Memory B cell (primary cell): ENCODE data around the gene HSPH1.
"Not testable (repeated sequence)": the region's sequence is repeated elsewhere in the genome, so short reads cannot be mapped to it uniquely, and the experiment has no call there.

Source experiments
- ATAC-seq: fragments of 150-1000 bp; cut with Tn5 transposase; 2 replicates; pipeline ENCODE4 v1.10.0; 2021; ENCODE audit warnings: low read depth, mild to moderate bottlenecking, moderate library complexity
- DNase-seq, 2 donors: peaks; one replicate each; pipeline ENCODE4 v3.0.0; 2022; ENCODE audit warnings: low spot score in 2 of 2
- H3K27ac Mint-ChIP-seq: one replicate; pipeline ENCODE4 v1.8.0; 2022; ENCODE audit warnings: mild to moderate bottlenecking, moderate library complexity, mixed read lengths
- H3K27me3 Mint-ChIP-seq: one replicate; pipeline ENCODE4 v1.8.0; 2022; ENCODE audit warnings: mixed read lengths
- H3K36me3 Mint-ChIP-seq: one replicate; pipeline ENCODE4 v1.8.0; 2022; ENCODE audit warnings: mild to moderate bottlenecking, mixed read lengths
- H3K4me1 Mint-ChIP-seq: one replicate; pipeline ENCODE4 v1.8.0; 2022; ENCODE audit warnings: mixed read lengths
- H3K4me3 Mint-ChIP-seq: one replicate; pipeline ENCODE4 v1.8.0; 2022; ENCODE audit warnings: mild to moderate bottlenecking, moderate library complexity, mixed read lengths
- H3K9me3 Mint-ChIP-seq: one replicate; pipeline ENCODE4 v1.8.0; 2022; ENCODE audit warnings: mixed read lengths

HSPH1 gene

DNA sequence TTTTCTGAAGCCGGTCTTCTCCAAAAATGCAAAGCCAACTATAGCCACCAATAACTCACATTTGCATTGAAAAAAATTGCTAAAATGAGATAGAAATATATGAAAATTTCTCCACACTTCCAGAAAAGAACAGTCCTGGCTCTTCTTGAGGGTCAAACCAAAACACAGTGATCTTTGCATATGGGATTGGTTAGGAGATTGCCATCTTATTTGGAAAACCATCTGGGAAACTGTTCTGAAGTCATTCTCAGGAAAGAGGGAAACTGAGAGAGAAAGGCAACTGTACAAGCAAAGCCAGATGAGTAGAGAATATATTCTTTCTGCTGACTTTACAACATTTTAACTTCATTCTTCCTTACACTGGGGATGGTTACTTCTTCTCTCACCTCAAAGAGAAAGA lies 54.6 kb downstream of the HSPH1 start:
- Mint-ChIP-seq H3K4me1 (no peaks in the 10 kb centered on the region), H3K36me3 (no peaks in the 10 kb centered on the region), H3K4me3 (no peak overlapping the region), H3K9me3 (no peaks in the 10 kb centered on the region), H3K27ac (no peak overlapping the region), H3K27me3 (peaks cover 8% of the 10 kb centered on the region)
- ATAC-seq = no peak
- no peak for DNase-seq

- no peaks in the 10 kb centered on the region for H3K9me3 Mint-ChIP-seq
- DNase-seq (no peak), ATAC-seq (no peak)
- H3K4me1 Mint-ChIP-seq = no peaks in the 10 kb centered on the region
- peaks cover 11% of the 10 kb centered on the region for H3K27me3 Mint-ChIP-seq
- no peaks in the 10 kb centered on the region for H3K36me3 Mint-ChIP-seq
- H3K27ac Mint-ChIP-seq = no peak overlapping the region
- no peak overlapping the region for H3K4me3 Mint-ChIP-seq
Observed at GRCh38 chr13:31105856-31106255, 55.8 kb downstream of the HSPH1 start.

GRCh38 chr13:31105020-31105795 lies 56.5 kb downstream of the HSPH1 start:
- DNase-seq = no peak
- H3K9me3 Mint-ChIP-seq = no peaks in the 10 kb centered on the region
- H3K4me1 Mint-ChIP-seq = no peaks in the 10 kb centered on the region
- no peak overlapping the region for H3K27ac Mint-ChIP-seq
- no peak overlapping the region for H3K4me3 Mint-ChIP-seq
- H3K27me3 Mint-ChIP-seq = peaks cover 12% of the 10 kb centered on the region
- no peak for ATAC-seq
- no peaks in the 10 kb centered on the region for H3K36me3 Mint-ChIP-seq

DNA sequence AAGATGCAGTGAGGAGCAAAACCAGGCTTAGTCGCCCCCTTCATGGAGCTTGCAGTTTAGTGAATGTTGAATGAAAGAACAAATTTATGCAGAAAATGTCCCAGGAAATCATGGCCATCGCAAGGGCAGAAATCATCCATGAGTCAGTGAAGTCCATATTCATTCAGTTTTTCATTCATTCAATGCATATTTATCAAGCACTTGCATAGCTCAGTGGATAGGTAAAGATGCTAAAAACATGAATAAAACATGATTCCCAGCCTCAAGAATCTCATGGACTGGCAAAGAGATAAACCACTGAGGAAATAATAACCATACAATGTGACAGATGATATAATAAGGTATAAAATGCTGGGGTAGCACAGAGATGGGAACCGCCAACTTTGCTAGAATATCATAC lies 58.8 kb downstream of the HSPH1 start:
- ATAC-seq = no peak
- Mint-ChIP-seq H3K9me3 (no peaks in the 10 kb centered on the region), H3K27ac (no peak overlapping the region), H3K36me3 (no peaks in the 10 kb centered on the region), H3K4me1 (no peaks in the 10 kb centered on the region), H3K27me3 (peaks cover 13% of the 10 kb centered on the region), H3K4me3 (no peak overlapping the region)
- no peak for DNase-seq

DNA sequence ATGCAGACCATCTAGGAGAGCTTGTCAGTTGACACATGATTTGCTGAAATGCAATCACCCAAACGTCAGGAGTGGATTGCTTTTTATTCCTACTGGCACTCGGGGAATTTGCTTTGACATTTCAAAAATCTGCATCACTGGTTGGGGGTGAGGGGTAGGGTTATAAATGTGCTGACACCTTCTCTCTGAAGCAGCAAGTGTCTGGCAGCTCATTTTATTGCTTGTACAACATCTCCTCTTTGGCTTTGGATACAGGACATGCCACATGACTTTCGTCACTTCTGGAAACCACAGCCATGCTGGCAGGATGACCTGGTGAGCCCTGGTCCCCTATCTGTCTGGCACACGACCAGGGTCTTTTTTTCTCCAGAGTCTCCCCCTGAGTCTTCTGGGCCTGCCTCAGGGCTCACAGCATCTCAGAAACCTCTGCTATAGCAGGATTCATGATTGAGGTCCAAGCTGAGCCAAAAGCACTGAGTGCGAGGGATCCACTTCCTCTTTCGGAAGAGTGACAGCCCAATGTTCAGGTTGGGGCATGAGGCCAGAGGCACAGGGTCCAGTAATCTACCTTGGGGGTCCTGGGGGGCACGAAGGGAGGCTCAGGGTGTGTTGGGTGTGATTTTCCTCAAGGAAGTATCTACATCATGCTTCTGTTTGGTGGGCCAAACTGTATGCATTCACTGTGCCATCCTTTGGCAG lies 60.1 kb downstream of the HSPH1 start:
- no peak for DNase-seq
- no peaks in the 10 kb centered on the region for H3K9me3 Mint-ChIP-seq
- no peak overlapping the region for H3K4me3 Mint-ChIP-seq
- no peaks in the 10 kb centered on the region for H3K36me3 Mint-ChIP-seq
- H3K4me1 Mint-ChIP-seq = no peaks in the 10 kb centered on the region
- H3K27ac Mint-ChIP-seq = no peak overlapping the region
- no peak for ATAC-seq
- H3K27me3 Mint-ChIP-seq = peaks cover 21% of the 10 kb centered on the region

DNA sequence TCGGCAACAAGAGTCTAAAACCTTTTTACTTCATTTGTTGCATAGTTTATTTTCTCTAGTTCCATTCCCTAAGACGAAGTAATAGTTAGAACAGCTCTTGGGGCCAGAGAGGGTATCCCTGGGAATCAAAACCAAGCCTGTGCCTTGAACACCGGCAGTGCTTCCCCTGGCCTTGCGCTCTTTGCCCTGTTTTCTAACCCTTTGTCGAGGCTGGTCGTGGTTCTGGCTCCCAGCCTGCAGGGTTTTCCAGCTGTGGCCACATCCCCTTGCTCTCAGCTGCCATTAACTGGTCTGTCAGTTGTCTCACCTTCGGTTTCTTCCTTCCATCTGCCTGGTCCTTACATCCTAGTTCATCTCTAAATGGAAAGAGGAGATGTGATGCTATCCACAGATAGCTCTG lies 61.0 kb downstream of the HSPH1 start:
- no peak overlapping the region for H3K4me3 Mint-ChIP-seq
- H3K9me3 Mint-ChIP-seq = no peaks in the 10 kb centered on the region
- peaks cover 21% of the 10 kb centered on the region for H3K27me3 Mint-ChIP-seq
- no peaks in the 10 kb centered on the region for H3K4me1 Mint-ChIP-seq
- no peak overlapping the region for H3K27ac Mint-ChIP-seq
- no peak for DNase-seq
- no peak for ATAC-seq
- H3K36me3 Mint-ChIP-seq = no peaks in the 10 kb centered on the region

GRCh38 chr13:31097911-31098434 lies 63.7 kb downstream of the HSPH1 start:
- peaks cover 23% of the 10 kb centered on the region for H3K27me3 Mint-ChIP-seq
- H3K9me3 Mint-ChIP-seq, DNase-seq: not testable (repeated sequence)

DNA sequence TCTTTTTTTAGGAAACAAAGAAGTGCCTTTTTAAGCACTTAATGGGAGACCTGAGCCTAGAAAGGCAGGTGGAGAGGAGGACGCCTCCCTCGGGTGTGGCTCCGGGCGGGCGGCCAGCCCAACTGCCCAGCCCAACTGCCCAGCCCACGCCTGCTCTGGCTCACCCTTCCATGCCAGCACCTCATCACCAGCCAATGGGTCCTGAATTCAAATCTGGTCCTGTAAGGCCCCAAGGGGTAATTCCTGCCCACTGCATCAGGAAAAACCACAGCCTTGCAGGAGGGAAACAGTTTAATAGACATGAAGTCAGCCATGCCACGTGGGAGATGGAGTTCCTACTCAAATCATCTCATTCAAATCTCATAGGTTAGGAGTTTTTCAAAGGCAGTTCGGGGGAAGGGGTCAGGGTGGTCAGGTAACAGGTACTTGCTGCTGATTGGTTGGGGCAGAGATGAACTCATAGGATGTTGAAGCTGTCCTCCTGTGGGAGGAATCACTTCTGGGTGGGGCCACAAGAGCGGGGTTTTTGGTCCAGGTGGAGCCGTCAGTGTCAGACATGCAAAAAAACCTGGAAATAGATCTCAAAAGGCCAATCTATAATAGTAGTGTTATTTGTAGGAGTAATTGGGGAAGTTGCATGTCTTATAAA lies 64.9 kb downstream of the HSPH1 start:
- H3K27ac Mint-ChIP-seq = no peak overlapping the region
- no peaks in the 10 kb centered on the region for H3K4me1 Mint-ChIP-seq
- H3K36me3 Mint-ChIP-seq = no peaks in the 10 kb centered on the region
- no peaks in the 10 kb centered on the region for H3K9me3 Mint-ChIP-seq
- DNase-seq = no peak
- no peak for ATAC-seq
- peaks cover 24% of the 10 kb centered on the region for H3K27me3 Mint-ChIP-seq
- H3K4me3 Mint-ChIP-seq = no peak overlapping the region

More at GRCh38 chr13:31097911-31098434, 63.7 kb downstream of the HSPH1 start:
- H3K27ac Mint-ChIP-seq, H3K36me3 Mint-ChIP-seq, H3K4me1 Mint-ChIP-seq, ATAC-seq, H3K4me3 Mint-ChIP-seq: not testable (repeated sequence)

DNA sequence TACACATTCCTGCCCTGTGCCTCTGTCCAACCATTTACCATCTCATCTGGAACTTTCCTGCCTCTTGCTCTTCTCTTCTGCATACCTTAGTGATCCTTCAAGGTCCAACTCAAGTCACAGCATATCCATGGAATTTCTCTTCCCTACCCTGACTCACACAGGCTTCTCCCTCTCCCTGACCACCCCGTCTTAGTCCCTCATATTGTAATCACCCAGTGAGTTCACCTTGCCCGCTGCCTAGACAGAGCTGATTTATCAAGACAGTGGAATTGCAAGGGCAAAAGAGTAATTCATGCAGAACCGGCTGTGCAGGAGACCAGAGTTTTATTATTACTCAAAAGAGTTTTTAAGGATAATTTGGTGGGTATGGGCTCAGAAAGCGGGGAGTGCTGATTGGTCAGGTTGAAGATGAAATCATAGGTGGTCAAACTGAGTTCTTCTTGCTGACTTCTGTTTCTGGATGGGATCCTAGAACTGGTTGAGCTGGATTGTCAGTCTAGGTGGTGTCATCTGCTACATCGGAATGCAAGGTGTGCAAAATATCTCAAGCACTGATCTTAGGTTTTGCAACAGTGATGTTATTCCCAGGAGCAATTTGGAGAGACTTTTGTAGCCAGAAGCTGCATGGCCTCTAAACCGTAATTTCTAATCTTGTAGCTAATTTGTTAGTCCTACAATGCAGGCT lies 67.2 kb downstream of the HSPH1 start:
- DNase-seq = no peak
- ATAC-seq = no peak

DNA sequence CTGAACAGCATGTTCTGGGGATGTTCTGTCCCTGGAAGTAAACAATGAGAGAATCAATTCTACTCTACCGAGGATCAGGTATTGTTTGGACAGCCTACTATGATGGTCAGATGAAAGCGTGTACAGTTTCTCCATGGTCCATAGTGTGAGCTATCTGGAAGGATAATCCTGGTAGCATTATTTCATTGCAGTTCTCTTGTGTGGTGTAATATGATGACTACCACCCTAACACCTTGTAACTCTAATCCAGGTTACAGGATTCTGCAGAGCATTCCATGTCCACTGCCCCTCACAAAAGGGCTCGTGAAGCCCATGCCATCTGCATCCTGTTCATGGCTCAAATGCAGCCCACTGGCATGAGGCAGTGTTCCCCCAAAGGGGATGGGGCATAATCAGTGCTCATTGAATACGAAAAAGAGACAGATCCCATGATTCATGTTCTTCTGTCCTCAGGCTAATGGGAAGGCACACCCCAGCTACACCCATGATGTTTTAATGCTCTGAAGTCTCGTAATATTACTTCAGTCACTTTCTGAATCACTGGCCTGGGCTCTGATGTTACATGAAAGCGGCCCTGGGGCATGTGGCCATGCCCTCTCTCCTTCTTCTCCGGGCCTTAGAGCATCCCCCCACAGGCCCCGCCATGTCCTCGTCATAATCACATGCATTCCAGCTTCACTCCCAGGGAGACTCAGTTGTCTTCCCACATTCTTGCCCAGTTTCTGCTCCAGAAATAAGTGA lies 68.4 kb downstream of the HSPH1 start:
- no peak overlapping the region for H3K4me3 Mint-ChIP-seq
- H3K27ac Mint-ChIP-seq = no peak overlapping the region

More for the DNA sequence above, 67.2 kb downstream of the HSPH1 start:
- Mint-ChIP-seq H3K9me3 (no peaks in the 10 kb centered on the region), H3K27ac (no peak overlapping the region), H3K36me3 (no peaks in the 10 kb centered on the region), H3K4me3 (no peak overlapping the region), H3K27me3 (peaks cover 20% of the 10 kb centered on the region), H3K4me1 (peaks cover 2% of the 10 kb centered on the region)

DNA sequence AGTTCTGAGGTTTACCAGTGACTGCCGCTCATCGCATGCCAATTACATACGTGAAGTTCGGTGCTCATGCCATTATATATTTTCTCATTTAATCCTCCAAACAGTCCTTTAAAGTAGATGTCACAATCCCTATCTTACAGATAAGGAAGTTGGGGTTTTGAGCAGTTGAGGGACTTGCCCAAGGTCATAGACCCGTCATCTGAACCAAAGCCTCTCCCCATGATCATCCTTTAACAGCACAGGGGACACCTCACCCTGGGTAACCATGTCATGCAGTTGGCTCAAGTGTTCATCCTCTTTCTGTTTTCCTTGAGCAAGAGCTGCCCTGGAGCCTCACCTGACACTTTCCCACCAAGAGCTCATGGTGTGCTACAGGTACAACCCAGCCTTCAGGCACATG lies 69.1 kb downstream of the HSPH1 start:
- DNase-seq (no peak), ATAC-seq (peak; percentile 27)
- Mint-ChIP-seq H3K27me3 (peaks cover 13% of the 10 kb centered on the region), H3K9me3 (no peaks in the 10 kb centered on the region), H3K4me3 (no peak overlapping the region), H3K27ac (no peak overlapping the region), H3K36me3 (no peaks in the 10 kb centered on the region), H3K4me1 (peaks cover 2% of the 10 kb centered on the region)

More for the DNA sequence above, 68.4 kb downstream of the HSPH1 start:
- H3K36me3 Mint-ChIP-seq = no peaks in the 10 kb centered on the region
- peaks cover 2% of the 10 kb centered on the region for H3K4me1 Mint-ChIP-seq
- no peaks in the 10 kb centered on the region for H3K9me3 Mint-ChIP-seq
- H3K27me3 Mint-ChIP-seq = peaks cover 16% of the 10 kb centered on the region
- ATAC-seq = no peak
- no peak for DNase-seq

DNA sequence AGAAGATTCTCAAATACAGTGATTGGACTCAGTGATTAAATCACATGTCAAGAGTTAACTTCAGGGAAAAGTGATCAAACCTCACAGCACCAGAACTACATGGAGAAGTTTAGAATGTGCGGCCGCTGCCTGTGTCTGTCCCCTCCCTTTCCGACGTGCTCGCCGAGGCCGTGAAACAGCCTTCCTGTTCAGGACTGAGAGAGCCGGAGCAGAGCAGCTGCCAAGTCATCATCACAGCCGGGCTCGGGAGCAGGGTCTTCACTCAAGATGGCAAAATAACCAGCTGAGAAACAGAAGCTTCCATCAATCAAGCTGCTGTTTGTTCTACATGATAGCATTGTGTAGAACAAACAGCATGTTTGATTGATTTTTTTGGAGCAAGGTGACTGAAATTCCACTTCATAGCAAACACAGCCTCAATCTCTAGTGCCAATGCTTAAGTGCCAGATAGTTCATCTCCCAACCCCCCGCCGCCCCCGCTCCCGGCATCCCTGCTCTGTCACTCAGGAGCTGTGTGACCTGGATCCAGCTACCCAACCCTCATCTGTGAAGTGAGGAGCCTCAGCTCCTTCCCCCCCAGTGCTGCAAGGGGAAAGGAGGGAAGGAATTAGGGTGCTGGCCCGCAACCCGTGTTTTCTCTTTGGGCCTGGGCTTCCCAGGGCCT lies 70.6 kb downstream of the HSPH1 start:
- ATAC-seq = no peak
- no peak overlapping the region for H3K4me3 Mint-ChIP-seq

GRCh38 chr13:31090096-31090495 lies 71.6 kb downstream of the HSPH1 start:
- Mint-ChIP-seq H3K4me1 (peaks cover 2% of the 10 kb centered on the region), H3K36me3 (no peaks in the 10 kb centered on the region), H3K27ac (no peak overlapping the region), H3K4me3 (no peak overlapping the region), H3K27me3 (peaks cover 10% of the 10 kb centered on the region), H3K9me3 (no peaks in the 10 kb centered on the region)
- no peak for ATAC-seq
- no peak for DNase-seq

More for the DNA sequence above, 70.6 kb downstream of the HSPH1 start:
- Mint-ChIP-seq H3K27me3 (peaks cover 10% of the 10 kb centered on the region), H3K27ac (no peak overlapping the region), H3K36me3 (no peaks in the 10 kb centered on the region), H3K9me3 (no peaks in the 10 kb centered on the region), H3K4me1 (peaks cover 2% of the 10 kb centered on the region)
- no peak for DNase-seq
